PC-3 (cell line): ENCODE results near the gene CCT6A.
"Not testable (repeated sequence)": the region's sequence is repeated elsewhere in the genome, so short reads cannot be mapped to it uniquely, and the experiment has no call there.

Experiments
- CTCF ChIP-seq: fragments of 300-600 bp; sonication (generic); conservative IDR thresholded peaks from 2 replicates; pipeline ENCODE4 v1.5.1; 2017; ENCODE audit warnings: antibody characterized with exemption, low read depth, mild to moderate bottlenecking, low read length
- EZH2 ChIP-seq: fragments of 300-600 bp; sonication (generic); IDR thresholded peaks from one replicate; pipeline ENCODE4 v1.6.1; 2017; ENCODE audit warnings: antibody characterized with exemption, mild to moderate bottlenecking, low read length; ENCODE audit not compliant: unreplicated experiment

GRCh38 chr7:56092388-56092787 is 40.8 kb downstream of the CCT6A start:
- not testable (repeated sequence) for TF ChIP-seq CTCF, EZH2
